WI38 (cell line): ENCODE results near the gene MAT2B.

Experiments
- H3K4me3 ChIP-seq: 2 replicates; pipeline ENCODE4 v1.5.1; 2011; ENCODE audit warnings: low read depth, mild to moderate bottlenecking, control low read depth, low read length
- CTCF ChIP-seq: IDR thresholded peaks from 2 replicates; pipeline ENCODE4 v1.5.1; 2012; ENCODE audit warnings: low read depth, mild to moderate bottlenecking, control low read depth, low read length

Gene MAT2B

GRCh38 chr5:163562071-163562470 is 56.7 kb downstream of the MAT2B start:
- H3K4me3 ChIP-seq: no peak overlapping the region
- no peak for TF ChIP-seq CTCF

- no peak for TF ChIP-seq CTCF
- H3K4me3 ChIP-seq: no peak overlapping the region
Measured at GRCh38 chr5:163563112-163563511, 57.7 kb downstream of the MAT2B start.

GRCh38 chr5:163563880-163564279 is 58.5 kb downstream of the MAT2B start:
- H3K4me3 ChIP-seq: no peak overlapping the region
- TF ChIP-seq CTCF: no peak

GRCh38 chr5:163564321-163564938 is 59.0 kb downstream of the MAT2B start:
- no peak overlapping the region for H3K4me3 ChIP-seq
- TF ChIP-seq CTCF: peak; percentile 68

GRCh38 chr5:163565492-163565891 is 60.1 kb downstream of the MAT2B start:
- H3K4me3 ChIP-seq: peak overlapping the region; percentile 52
- TF ChIP-seq CTCF: no peak

- no peak for TF ChIP-seq CTCF
- peak overlapping the region; percentile 52 for H3K4me3 ChIP-seq
Measured at GRCh38 chr5:163565931-163566608, 60.7 kb downstream of the MAT2B start.

- no peak for TF ChIP-seq CTCF
- H3K4me3 ChIP-seq: no peak overlapping the region
Measured at GRCh38 chr5:163566678-163567077, 61.3 kb downstream of the MAT2B start.
